Stimulated activated CD4-positive, alpha-beta T cell treated with anti-CD3 and anti-CD28 coated beads, TNF-alpha, amount 100 ng/mL, for 24 hours (primary cell): Measurements from ENCODE around the gene ADGRD1.

Experiments
- DNase-seq, 3 experiments: peaks; one replicate each; pipeline ENCODE4 v3.0.0-alpha.2; 2020; ENCODE audit warnings: low read depth in 3 of 3

Gene ADGRD1

GRCh38 chr12:131006036-131006735 lies 52.5 kb downstream of the ADGRD1 start:
- DNase-seq = no peak

DNA sequence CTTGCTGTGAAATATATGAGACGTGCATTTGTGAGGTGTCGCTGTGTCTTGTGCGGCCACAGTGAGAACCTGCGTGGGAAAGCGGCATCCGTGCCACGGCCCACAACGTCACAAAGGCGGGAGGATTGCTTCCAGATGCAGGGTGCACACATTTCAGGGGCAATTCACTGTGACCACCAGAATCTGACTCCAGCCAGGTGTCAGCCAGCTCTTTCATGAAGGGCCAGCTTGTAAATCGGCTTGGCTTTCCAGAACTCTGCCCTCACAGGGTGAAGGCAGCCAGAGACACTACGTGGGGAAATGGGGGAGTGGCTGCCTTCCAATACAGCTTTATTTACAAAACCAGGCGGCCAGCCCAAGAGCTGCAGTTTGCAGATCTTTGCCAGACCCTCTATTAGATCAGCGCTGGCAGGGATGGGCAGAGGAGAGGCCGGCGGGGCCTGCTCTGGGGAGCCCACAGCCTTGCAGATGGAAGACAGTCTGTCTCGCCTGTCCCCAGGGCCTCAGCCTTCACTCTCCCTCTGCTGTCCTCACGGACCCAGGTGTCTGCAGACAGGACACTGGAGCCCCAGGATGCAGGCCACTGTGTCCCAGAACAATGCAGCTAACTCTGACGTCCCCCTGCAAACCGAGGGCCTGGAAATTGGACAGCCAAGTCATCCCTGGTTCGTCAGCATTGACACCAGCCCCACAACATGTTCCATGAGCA lies 53.5 kb downstream of the ADGRD1 start:
- no peak for DNase-seq

DNA sequence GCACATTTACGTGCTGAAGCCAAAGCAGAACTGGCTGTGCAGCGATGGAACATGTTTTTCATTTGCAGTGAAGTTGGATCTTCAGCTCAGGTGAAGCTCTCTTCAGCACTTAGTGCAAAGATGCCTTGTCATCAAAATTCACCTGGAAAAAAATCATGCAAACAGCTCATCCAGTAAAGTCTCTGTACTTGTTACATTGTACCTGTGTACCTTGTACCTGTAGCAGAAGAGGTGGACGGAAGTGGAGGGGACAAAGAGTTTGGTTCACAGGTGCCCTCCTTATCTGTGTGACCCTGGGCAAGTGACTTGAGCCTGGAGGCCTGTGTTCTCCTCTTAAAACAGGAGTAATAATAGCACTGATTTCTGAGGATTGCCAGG lies 54.0 kb downstream of the ADGRD1 start:
- DNase-seq = no peak

DNA sequence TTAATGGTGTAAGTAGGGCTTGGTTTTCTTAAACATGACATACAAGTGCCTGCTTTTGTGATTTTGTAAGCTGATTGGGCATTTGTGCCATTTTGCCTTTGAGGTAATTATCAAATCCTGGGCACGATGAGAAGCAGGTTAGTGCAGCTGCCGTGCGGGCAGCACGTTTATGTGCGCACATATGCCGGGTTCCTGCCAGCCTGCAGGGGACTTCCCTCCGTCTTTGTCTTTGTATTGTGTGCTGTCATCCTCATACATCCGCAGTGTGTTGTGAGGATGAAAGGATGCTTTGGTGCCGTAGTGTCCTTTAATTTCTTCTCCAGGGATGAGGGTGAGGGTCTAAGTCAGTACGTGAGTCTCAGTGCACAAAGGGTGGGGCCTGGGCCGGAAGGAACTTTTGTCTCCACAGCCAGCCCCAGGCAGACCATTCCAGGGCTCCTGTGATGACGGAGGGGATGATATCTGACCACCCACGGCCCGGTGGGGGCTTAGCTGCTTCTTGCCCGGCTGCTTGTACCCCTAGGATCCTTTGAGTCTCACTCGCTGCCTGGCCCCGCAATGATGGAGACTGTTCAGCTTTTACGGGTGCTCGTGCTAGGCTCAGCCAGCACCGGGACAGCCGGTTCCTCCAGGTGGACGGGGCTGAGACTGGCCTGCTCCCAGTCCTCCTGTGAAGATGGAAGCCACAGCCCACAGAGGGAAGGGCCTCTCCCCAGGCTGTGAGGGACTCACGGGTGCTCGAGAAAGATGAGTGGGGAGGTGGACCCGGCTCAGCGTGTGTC lies 54.6 kb downstream of the ADGRD1 start:
- no peak for DNase-seq

- no peak for DNase-seq
Measured at GRCh38 chr12:131008913-131009270, 55.2 kb downstream of the ADGRD1 start.

- no peak for DNase-seq
Measured at GRCh38 chr12:131009595-131010395, 56.1 kb downstream of the ADGRD1 start.

DNA sequence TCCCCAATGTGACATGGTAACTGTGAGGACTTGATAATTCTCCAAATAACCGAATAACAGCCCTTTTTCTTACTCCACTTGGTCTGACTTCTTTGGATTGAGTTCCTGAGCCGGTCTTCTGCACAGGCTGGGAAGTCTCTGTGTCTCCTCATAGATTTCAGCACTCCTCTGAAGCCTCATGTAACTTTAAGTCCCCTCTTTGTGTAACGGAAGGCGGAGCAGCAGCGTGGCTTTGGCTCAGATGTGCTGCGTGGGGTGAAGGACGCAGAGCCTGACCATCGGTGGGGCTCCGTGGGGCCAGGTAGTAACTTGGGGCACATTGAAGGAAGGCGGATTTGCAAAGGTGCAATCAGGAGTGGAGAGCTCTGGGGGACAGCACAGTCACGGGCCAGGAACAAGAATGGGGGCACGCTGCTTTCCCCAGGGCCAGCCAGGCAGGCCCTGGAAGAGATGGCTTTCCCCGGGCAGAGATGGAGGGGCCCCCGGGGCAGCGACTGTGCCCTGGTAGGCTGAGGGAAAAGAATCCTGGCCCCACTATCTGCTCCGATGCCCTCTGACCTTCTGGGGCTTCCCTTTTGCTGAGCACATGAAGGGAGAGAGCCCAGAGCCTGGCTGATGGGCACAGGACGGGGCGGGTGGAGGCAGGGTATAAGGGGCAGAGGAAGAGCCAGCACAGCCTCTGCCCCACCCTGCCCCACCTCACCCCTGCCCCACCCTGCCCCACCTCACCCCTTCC lies 56.9 kb downstream of the ADGRD1 start:
- DNase-seq = no peak

- no peak for DNase-seq
Measured at GRCh38 chr12:131011165-131012079, 57.7 kb downstream of the ADGRD1 start.

DNA sequence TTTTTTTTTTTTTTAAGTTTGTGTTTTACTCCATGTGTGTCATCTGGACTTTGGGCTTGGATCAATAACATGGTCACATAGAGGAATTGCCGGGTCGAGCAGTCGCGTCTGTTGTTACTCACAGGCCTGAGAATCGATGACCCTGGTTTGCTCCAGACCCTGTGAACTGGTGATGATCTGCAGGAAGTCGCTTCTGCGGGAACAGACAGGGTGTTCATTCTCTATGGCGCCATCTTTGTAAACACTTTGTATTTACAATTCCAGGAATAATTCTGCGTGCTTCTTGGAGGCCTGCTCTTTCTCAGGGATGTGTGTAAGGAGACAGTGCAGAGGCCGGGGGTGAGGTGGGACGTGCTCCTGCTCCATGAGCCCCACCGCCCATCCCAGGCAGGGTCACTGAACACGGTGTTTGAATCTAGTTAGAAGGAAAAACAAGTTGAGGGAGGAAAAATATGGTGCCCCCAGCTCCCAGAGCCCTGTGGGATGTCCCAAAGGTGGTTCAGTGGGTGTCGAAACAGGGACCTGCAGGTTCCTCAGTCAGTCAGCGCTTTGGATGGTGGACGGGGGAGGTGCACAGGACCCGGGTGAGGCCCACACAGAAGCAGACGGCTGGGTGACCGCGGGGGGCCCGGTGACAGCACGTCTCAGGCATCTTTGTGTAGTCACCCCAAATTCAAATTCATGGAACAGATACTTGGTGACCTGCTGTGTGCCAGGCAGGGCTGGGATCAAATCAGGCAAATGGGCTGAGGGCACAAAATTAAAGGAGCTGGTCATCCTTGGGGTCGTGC lies 58.8 kb downstream of the ADGRD1 start:
- DNase-seq = no peak

GRCh38 chr12:131013118-131013517 lies 59.4 kb downstream of the ADGRD1 start:
- DNase-seq = no peak

GRCh38 chr12:131014343-131014742 lies 60.6 kb downstream of the ADGRD1 start:
- no peak for DNase-seq

DNA sequence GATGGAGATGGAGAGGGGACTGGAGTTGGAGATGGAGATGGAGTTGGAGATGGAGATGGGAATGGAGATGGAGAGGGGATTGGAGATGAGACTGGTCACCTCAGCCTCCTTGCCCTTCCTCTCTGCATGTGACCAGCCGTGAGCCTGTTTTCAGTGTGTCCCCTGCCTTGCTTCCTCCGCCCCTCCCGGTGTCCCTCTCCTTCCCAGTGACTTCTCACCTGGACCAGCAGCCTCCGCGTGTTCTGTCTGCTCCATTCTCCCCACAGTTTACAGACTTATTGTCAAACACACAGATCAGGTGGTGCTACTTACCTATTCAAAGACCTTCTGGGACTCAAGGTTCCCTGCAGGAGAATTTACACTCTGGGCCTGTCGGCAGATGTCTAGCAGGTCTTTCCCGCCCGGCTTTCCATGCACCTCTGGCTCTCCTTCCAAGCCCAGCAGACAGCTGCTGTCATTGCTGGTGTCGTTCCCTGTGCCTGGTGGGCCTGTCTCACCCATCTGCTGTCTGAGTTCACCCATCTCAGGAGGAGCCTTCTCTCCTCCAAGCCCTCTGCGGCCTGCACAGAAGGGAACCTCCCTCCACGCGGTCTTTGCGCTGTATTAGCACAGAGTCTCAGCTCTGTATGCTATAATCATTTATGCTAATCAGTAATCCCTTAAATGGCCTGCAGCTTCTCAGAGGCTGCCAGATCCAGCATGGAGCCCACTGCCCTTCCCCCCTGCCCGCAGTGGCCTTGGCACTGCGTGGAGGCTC lies 62.1 kb downstream of the ADGRD1 start:
- no peak for DNase-seq

GRCh38 chr12:131017477-131017991 lies 63.8 kb downstream of the ADGRD1 start:
- DNase-seq = no peak

DNA sequence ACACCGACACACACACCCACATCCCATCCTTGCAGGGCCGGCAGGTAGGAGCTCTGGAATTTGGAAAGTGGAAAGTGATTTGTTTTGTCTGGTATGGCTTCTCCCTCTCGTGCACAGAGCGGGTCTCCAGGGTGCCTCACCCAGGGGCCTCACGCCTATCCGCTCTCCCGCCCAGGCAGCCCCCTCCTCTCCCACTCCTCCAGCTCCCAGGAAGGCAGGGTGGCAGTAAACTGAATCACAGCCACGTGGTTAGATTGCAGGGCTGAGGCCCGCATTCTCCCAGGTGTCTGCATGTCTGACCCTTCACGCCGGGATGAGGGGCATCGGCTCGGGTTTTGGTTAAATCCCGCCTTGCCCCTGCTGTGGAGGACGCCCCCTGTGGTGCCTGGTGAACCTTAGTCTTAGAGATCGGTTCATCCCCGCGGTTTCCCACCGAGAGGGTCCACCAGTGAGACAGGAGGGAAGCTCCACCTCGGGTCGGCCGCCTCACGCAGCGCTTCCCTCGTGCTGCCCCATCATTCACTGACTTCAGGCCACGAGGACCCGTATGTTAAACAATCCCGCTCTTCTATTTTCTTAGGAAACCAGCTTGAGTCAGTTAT lies 64.4 kb downstream of the ADGRD1 start:
- no peak for DNase-seq

DNA sequence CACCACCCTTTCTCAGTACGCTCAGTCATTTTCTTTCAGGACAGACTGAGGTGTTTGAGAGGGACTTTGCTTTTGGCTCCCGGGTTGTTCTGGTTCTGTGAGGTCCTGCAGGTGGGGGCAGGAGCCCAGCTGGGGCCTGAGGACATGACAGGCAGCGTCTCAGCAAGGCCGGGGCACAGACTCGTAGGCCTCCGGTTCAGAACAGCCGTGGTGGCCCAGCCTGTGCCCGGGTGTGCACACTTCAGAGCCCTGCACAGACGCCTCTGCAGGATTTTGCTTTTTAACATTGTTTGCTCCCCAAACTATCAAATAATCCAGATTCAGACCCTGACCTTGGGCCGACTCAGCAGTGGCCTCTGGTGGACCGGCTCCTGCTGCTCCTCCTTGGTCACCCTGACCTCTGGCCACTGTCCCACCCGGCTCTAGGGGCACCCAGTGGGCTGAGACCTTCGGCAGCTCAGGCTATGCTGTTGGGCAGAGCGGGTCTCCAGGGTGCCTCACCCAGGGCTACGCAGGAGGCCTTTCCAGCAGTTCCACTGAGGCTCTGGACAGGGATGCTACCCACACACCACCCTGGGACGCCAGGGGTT lies 65.2 kb downstream of the ADGRD1 start:
- DNase-seq = no peak

- no peak for DNase-seq
Measured at GRCh38 chr12:131020326-131021153, 66.8 kb downstream of the ADGRD1 start.

DNA sequence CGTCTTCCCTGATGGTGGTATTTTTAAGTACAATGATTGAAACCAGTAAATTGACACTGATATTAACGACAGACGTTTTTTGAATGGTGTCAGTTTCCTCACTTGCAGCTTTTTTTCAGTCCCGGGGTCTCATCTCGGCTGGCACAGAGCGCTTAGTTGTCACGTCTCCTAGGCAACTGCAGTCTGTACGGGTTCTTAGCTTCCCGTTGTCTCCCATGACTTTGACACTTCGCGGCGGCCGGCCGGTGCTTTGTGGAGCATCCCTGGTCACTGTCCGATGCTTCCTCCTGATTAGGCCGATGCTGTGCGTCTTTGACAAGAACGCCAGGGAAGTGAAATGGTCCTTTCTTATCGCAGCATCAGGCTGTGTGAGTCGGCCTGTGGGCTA lies 67.4 kb downstream of the ADGRD1 start:
- no peak for DNase-seq
